DOHH2 (cell line): ENCODE results near the gene AMT.

Experiments
- H3F3A ChIP-seq: fragments of 200-600 bp; sonication (generic), shearing (Covaris generic); 2 replicates; pipeline ENCODE4 v1.6.0; 2016; ENCODE audit warnings: antibody characterized with exemption, mild to moderate bottlenecking; ENCODE audit not compliant: control insufficient read depth, insufficient read depth
- H3K27ac ChIP-seq: fragments of 200-600 bp; sonication (generic); 2 replicates; pipeline ENCODE4 v1.5.1; 2014; ENCODE audit warnings: low read depth, mild to moderate bottlenecking, low read length, moderate library complexity
- H3K27me3 ChIP-seq: fragments of 200-600 bp; sonication (generic); 2 replicates; pipeline ENCODE4 v1.6.1; 2014; ENCODE audit warnings: mild to moderate bottlenecking, low read length, mixed read lengths; ENCODE audit not compliant: control insufficient read depth
- H3K36me3 ChIP-seq: fragments of 200-600 bp; sonication (generic); 2 replicates; pipeline ENCODE4 v1.6.1; 2014; ENCODE audit warnings: mild to moderate bottlenecking, low read length, moderate library complexity, mixed read lengths; ENCODE audit not compliant: control insufficient read depth
- H3K4me1 ChIP-seq: fragments of 200-600 bp; sonication (generic); 2 replicates; pipeline ENCODE4 v1.6.1; 2014; ENCODE audit warnings: mild to moderate bottlenecking, low read length, mixed read lengths; ENCODE audit not compliant: control insufficient read depth
- H3K4me2 ChIP-seq: fragments of 200-600 bp; sonication (generic); 2 replicates; pipeline ENCODE4 v1.6.0; 2014; ENCODE audit warnings: mild to moderate bottlenecking, low read length, moderate library complexity
- H3K4me3 ChIP-seq: fragments of 200-600 bp; sonication (generic); 2 replicates; pipeline ENCODE4 v1.5.1; 2014; ENCODE audit warnings: mild to moderate bottlenecking, low read length, mixed read lengths
- H3K79me2 ChIP-seq: fragments of 200-600 bp; sonication (generic); 2 replicates; pipeline ENCODE4 v1.6.1; 2014; ENCODE audit warnings: mild to moderate bottlenecking, low read length, mixed read lengths; ENCODE audit not compliant: control insufficient read depth
- H3K9me2 ChIP-seq: fragments of 200-600 bp; sonication (generic); replicated peaks from 2 replicates; pipeline ENCODE4 v1.6.1; 2014; ENCODE audit warnings: mild to moderate bottlenecking, low read length, mixed read lengths; ENCODE audit not compliant: control insufficient read depth
- H3K9me3 ChIP-seq: fragments of 200-600 bp; sonication (generic); 2 replicates; pipeline ENCODE4 v1.6.1; 2014; ENCODE audit warnings: antibody characterized with exemption, low read length, mixed read lengths; ENCODE audit not compliant: control insufficient read depth, insufficient read depth
- H4K20me1 ChIP-seq: fragments of 200-600 bp; sonication (generic); 2 replicates; pipeline ENCODE4 v1.6.0; 2014; ENCODE audit warnings: low read depth, mild to moderate bottlenecking, antibody characterized with exemption, low read length, moderate library complexity; ENCODE audit not compliant: control insufficient read depth, insufficient read depth
- EZH2phosphoT487 ChIP-seq: fragments of 200-600 bp; sonication (generic); IDR thresholded peaks from 2 replicates; pipeline ENCODE4 v1.6.1; 2017; ENCODE audit warnings: borderline replicate concordance, mild to moderate bottlenecking, antibody characterized with exemption, low read length, moderate library complexity, mixed read lengths
- TF ChIP-seq, protein P1 (sequence below): fragments of 200-600 bp; sonication (generic); IDR thresholded peaks from one replicate; pipeline ENCODE4 v1.5.1; 2014; ENCODE audit warnings: antibody characterized with exemption, mild to moderate bottlenecking, low read depth, low read length; ENCODE audit not compliant: poor library complexity, severe bottlenecking

AMT gene

GRCh38 chr3:49427586-49427985 is 5.3 kb upstream of the AMT start:
- H3K4me3 ChIP-seq: no peak overlapping the region
- no peaks in the 10 kb centered on the region for H4K20me1 ChIP-seq
- peaks cover 10% of the 10 kb centered on the region for H3K4me1 ChIP-seq
- 0 out of 2 replicates have a peak overlapping the region, but pooled peaks have one; percentile 51 for H3K4me2 ChIP-seq
- H3K27ac ChIP-seq: no peak overlapping the region
- no peaks in the 10 kb centered on the region for H3K9me2 ChIP-seq
- no peaks in the 10 kb centered on the region for H3K27me3 ChIP-seq
- H3K36me3 ChIP-seq: peaks cover 9% of the 10 kb centered on the region
- H3F3A ChIP-seq: no peaks in the 10 kb centered on the region
- H3K9me3 ChIP-seq: no peaks in the 10 kb centered on the region
- H3K79me2 ChIP-seq: peaks cover 5% of the 10 kb centered on the region
- no peak for TF ChIP-seq EZH2phosphoT487
- TF ChIP-seq, protein P1, sequence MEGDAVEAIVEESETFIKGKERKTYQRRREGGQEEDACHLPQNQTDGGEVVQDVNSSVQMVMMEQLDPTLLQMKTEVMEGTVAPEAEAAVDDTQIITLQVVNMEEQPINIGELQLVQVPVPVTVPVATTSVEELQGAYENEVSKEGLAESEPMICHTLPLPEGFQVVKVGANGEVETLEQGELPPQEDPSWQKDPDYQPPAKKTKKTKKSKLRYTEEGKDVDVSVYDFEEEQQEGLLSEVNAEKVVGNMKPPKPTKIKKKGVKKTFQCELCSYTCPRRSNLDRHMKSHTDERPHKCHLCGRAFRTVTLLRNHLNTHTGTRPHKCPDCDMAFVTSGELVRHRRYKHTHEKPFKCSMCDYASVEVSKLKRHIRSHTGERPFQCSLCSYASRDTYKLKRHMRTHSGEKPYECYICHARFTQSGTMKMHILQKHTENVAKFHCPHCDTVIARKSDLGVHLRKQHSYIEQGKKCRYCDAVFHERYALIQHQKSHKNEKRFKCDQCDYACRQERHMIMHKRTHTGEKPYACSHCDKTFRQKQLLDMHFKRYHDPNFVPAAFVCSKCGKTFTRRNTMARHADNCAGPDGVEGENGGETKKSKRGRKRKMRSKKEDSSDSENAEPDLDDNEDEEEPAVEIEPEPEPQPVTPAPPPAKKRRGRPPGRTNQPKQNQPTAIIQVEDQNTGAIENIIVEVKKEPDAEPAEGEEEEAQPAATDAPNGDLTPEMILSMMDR: no peak

DNA sequence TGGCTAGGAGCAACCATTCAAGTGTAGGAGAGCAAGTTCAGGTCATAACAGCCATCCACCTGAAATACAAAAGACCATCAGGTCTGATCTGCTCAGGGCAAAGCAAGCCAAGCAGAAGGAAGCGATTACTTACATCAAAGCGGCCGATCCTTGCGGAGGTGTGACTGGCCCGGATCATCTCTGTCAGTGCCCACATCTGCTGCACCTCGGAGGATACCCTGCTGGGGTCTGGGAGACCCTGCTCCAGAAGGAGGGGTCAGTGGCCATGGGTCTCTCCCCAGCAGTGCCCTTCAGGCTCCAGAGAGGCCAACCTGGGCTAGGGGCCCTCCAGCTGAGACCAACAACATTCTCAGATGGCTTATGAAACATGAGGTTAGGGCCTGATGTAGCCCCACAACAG is 2.5 kb upstream of the AMT start:
- no peak overlapping the region for H3K4me2 ChIP-seq
- no peak overlapping the region for H3K4me3 ChIP-seq
- no peaks in the 10 kb centered on the region for H3K9me2 ChIP-seq
- no peaks in the 10 kb centered on the region for H3K9me3 ChIP-seq
- TF ChIP-seq, protein P1: no peak
- no peak for TF ChIP-seq EZH2phosphoT487
- no peaks in the 10 kb centered on the region for H4K20me1 ChIP-seq
- no peak overlapping the region for H3K27ac ChIP-seq
- no peaks in the 10 kb centered on the region for H3K27me3 ChIP-seq
- peaks cover 5% of the 10 kb centered on the region for H3K79me2 ChIP-seq
- H3F3A ChIP-seq: no peaks in the 10 kb centered on the region
- peaks cover 9% of the 10 kb centered on the region for H3K36me3 ChIP-seq
- H3K4me1 ChIP-seq: peaks cover 7% of the 10 kb centered on the region

GRCh38 chr3:49421890-49422378 is 339 bp downstream of the AMT start:
- H3K27ac ChIP-seq: no peak overlapping the region

More at GRCh38 chr3:49421890-49422378, 339 bp downstream of the AMT start:
- Histone ChIP-seq H3F3A (no peaks in the 10 kb centered on the region), H3K36me3 (peaks cover 14% of the 10 kb centered on the region), H4K20me1 (no peaks in the 10 kb centered on the region), H3K9me3 (no peaks in the 10 kb centered on the region), H3K4me1 (peaks cover 5% of the 10 kb centered on the region), H3K4me2 (no peak overlapping the region), H3K27me3 (no peaks in the 10 kb centered on the region), H3K4me3 (no peak overlapping the region), H3K9me2 (no peaks in the 10 kb centered on the region), H3K79me2 (peaks cover 3% of the 10 kb centered on the region; the same call in 1 of the 2 replicates)
- TF ChIP-seq, protein P1: no peak
